Chondrocyte (in vitro differentiated cells): ENCODE measurements around the gene STIM2. TPM values are rescaled to one million over a fixed set of nuclear protein-coding genes. Genes with fewer than 3 reads are reported as not detected.
"Not testable (repeated sequence)": the region's sequence is repeated elsewhere in the genome, so short reads cannot be mapped to it uniquely, and the experiment has no call there.

ENCODE experiments used
- DNase-seq: peaks from one replicate; pipeline ENCODE4 v3.0.0; 2021; ENCODE audit warnings: mixed read lengths, low spot score
- H3K27ac Mint-ChIP-seq: one replicate; pipeline ENCODE4 v1.8.0; 2021; ENCODE audit warnings: mild to moderate bottlenecking, moderate library complexity, mixed read lengths; ENCODE audit not compliant: unreplicated experiment
- H3K27me3 Mint-ChIP-seq: 2 replicates; pipeline ENCODE4 v1.8.0; 2021; ENCODE audit warnings: low read depth, mixed read lengths
- H3K36me3 Mint-ChIP-seq: 2 replicates; pipeline ENCODE4 v1.8.0; 2021; ENCODE audit warnings: low read depth, mixed read lengths
- H3K4me1 Mint-ChIP-seq: 2 replicates; pipeline ENCODE4 v1.8.0; 2021; ENCODE audit warnings: low read depth, mild to moderate bottlenecking, mixed read lengths
- H3K4me3 Mint-ChIP-seq: one replicate; pipeline ENCODE4 v1.8.0; 2021; ENCODE audit warnings: mild to moderate bottlenecking, moderate library complexity, mixed read lengths; ENCODE audit not compliant: unreplicated experiment
- H3K9me3 Mint-ChIP-seq: 2 replicates; pipeline ENCODE4 v1.8.0; 2021; ENCODE audit warnings: low read depth, mixed read lengths
- total RNA-seq: library from RNA; stranded (reverse); gene quantifications from 3 replicates; pipeline ENCODE4 v1.2.1, GENCODE V29; 2021
- TF ChIP-seq, protein P1 (sequence below): fragments of 200-600 bp; sonication (generic); IDR thresholded peaks from 2 replicates; pipeline ENCODE4 v1.5.0; 2021; ENCODE audit warnings: antibody characterized with exemption, mild to moderate bottlenecking, moderate library complexity

Gene STIM2
- total RNA-seq, 1 donor from 2014 or later: 13.5 TPM

DNA sequence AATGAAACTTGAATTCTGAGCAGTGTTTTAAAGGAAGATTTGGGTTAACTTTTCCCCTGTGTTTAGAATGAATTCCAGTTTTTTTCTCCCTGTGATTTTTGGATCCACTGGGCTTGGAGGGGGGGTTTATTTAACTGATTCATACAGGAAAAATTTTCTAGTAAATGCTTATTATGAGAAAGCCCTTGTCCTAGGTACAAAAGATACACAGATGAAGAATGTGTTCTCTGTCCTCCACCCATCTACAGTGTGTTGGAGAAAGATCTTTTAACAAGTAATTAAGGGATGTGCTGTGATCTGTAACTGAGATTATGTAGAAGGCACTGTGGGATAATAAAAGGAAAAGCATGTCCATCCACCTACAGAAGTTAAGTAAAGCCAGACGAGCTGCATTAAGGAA lies 103.9 kb downstream of the STIM2 start:
- TF ChIP-seq, protein P1, sequence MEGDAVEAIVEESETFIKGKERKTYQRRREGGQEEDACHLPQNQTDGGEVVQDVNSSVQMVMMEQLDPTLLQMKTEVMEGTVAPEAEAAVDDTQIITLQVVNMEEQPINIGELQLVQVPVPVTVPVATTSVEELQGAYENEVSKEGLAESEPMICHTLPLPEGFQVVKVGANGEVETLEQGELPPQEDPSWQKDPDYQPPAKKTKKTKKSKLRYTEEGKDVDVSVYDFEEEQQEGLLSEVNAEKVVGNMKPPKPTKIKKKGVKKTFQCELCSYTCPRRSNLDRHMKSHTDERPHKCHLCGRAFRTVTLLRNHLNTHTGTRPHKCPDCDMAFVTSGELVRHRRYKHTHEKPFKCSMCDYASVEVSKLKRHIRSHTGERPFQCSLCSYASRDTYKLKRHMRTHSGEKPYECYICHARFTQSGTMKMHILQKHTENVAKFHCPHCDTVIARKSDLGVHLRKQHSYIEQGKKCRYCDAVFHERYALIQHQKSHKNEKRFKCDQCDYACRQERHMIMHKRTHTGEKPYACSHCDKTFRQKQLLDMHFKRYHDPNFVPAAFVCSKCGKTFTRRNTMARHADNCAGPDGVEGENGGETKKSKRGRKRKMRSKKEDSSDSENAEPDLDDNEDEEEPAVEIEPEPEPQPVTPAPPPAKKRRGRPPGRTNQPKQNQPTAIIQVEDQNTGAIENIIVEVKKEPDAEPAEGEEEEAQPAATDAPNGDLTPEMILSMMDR: no peak
- H3K27ac Mint-ChIP-seq: no peak overlapping the region
- no peaks in the 10 kb centered on the region for H3K27me3 Mint-ChIP-seq
- H3K36me3 Mint-ChIP-seq: no peaks in the 10 kb centered on the region
- DNase-seq: no peak
- no peaks in the 10 kb centered on the region for H3K9me3 Mint-ChIP-seq
- no peak overlapping the region for H3K4me3 Mint-ChIP-seq
- H3K4me1 Mint-ChIP-seq: peaks cover 28% of the 10 kb centered on the region

DNA sequence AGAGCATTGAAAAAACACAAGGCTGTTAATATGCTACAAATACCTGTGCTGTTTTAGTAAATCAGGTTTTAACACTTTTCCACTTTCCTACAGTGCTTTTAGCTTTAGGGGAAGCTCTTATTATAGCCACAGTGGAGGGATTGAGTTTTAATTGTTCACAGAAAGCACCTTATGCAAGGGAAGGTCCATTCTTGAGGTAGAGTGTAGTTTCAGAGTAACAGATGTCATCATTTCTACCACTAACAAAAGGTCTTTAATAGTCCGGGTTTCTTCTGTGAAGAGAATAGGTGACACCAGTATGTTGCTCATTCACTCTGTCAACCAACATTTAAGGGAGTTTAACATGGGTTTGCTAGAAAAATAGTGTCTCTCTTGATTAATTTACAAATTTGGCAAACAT lies 104.4 kb downstream of the STIM2 start:
- Mint-ChIP-seq H3K4me1 (peaks cover 28% of the 10 kb centered on the region), H3K27ac (no peak overlapping the region), H3K27me3 (no peaks in the 10 kb centered on the region), H3K4me3 (no peak overlapping the region), H3K9me3 (no peaks in the 10 kb centered on the region), H3K36me3 (no peaks in the 10 kb centered on the region)
- DNase-seq: no peak
- TF ChIP-seq, protein P1: no peak

DNA sequence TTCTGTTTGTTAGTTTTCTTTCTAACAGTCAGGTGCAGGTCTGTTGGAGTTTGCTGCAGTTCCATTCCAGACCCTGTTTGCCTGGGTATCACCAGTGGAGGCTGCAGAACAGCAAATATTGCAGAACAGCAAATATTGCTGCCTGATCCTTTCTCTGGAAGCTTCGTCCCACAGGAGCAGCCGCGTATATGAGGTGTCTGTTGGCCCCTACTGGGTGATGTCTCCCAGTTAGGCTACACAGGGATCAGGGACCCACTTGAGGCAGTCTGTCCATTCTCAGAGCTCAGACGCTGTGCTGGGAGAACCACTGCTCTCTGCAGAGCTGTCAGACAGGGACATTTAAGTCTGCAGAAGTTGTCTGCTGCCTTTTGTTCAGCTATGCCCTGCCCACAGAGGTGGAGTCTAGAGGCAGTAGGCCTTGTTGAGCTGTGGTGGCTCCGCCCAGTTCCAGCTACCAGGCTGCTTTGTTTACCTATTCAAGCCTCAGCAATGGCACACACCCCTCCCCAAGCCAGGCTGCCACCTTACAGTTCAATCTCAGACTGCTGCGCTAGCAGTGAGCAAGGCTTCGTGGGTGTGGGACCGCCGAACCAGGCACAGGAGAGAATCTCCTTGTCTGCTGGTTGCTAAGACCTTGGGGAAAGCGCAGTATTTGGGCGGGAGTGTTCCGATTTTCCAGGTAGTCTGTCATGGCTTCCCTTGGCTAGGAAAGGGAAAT lies 115.0 kb downstream of the STIM2 start:
- H3K27ac Mint-ChIP-seq, H3K27me3 Mint-ChIP-seq, H3K36me3 Mint-ChIP-seq: not testable (repeated sequence)

DNA sequence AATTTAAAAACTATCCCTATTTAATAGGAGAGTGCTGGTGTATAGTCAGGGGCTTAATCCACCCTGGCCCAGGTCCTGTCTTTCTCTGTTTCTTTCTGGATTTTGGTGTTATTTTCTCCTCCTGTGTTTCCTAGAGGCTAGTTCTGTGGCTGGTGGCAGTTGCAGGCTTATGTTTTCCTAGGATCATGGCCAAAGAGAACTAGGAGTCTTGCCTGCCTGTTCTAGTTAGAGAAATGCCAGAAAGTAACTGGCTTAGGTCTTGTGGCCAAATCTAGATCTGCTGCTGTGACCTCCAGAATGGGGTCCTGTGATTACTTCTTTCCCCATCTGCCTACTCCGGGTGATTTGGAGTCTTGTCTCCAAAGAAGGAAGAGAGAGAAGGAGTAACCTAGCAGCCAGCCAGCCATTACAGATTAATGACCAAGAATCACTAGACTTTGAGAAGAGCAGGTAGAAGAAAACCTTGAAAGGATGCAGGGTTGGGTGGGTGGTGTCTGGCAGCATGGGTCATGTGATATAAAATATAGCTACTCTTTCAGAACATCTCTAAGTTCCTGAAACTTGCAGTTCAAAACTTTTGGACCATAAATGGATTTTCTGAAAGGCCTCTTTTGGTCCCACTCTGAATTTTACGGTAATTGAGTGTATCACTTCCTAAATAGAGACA lies 117.9 kb downstream of the STIM2 start:
- no peak for DNase-seq
- TF ChIP-seq, protein P1: no peak
- H3K36me3 Mint-ChIP-seq: peaks cover 2% of the 10 kb centered on the region
- H3K9me3 Mint-ChIP-seq: peaks cover 2% of the 10 kb centered on the region
- H3K4me3 Mint-ChIP-seq: no peak overlapping the region
- H3K27me3 Mint-ChIP-seq: no peaks in the 10 kb centered on the region
- H3K27ac Mint-ChIP-seq: peak overlapping the region; percentile 8
- H3K4me1 Mint-ChIP-seq: peaks cover 4% of the 10 kb centered on the region

More for the DNA sequence above, 115.0 kb downstream of the STIM2 start:
- H3K9me3 Mint-ChIP-seq, H3K4me3 Mint-ChIP-seq: not testable (repeated sequence)
- H3K4me1 Mint-ChIP-seq: peaks cover 11% of the 10 kb centered on the region
- DNase-seq: peak; percentile 68

DNA sequence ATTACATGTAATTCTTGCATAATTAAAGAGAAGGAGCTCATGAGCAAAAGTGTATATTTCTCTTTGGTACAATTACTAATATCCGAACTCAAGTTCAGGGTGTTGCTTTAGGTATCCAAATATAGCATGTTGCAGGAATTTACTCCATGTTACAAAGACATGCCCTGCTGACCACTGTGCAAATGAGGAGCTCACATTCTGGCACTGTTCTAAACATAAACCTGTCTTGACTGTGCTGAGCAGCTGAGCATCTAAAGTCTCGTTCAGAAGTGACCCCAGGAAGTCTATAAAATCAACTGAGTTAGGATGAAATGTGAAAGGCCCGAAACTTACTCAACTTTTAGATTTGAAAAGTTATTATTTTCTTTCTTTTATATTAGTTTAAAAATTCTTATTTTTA lies 124.3 kb downstream of the STIM2 start:
- TF ChIP-seq, protein P1: no peak
- peaks cover 6% of the 10 kb centered on the region for H3K4me1 Mint-ChIP-seq
- no peaks in the 10 kb centered on the region for H3K36me3 Mint-ChIP-seq
- H3K9me3 Mint-ChIP-seq: no peaks in the 10 kb centered on the region
- DNase-seq: no peak
- no peak overlapping the region for H3K4me3 Mint-ChIP-seq
- H3K27ac Mint-ChIP-seq: no peak overlapping the region
- H3K27me3 Mint-ChIP-seq: no peaks in the 10 kb centered on the region

DNA sequence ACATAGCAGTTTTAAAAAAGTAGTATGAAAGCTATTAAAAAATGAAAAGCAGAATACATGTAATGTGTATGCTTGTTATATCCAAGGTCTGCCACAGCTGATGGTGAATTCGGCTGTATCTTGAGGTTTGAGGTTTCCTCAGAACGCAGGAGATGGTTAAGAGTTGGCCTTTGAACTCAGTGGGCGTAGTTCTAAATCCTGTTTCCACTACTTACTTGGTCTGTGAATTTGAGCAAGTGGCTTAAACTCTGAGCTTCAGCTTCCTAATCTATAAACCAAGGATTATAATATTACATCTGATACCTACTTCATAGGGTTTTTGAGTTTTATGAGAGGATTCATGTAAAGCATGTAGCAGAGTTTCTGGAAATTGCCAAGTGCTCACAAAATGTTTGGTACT lies 125.2 kb downstream of the STIM2 start:
- peaks cover 2% of the 10 kb centered on the region for H3K9me3 Mint-ChIP-seq
- no peaks in the 10 kb centered on the region for H3K36me3 Mint-ChIP-seq
- DNase-seq: no peak
- H3K27me3 Mint-ChIP-seq: no peaks in the 10 kb centered on the region
- H3K4me3 Mint-ChIP-seq: no peak overlapping the region
- TF ChIP-seq, protein P1: no peak
- H3K4me1 Mint-ChIP-seq: peaks cover 6% of the 10 kb centered on the region
- no peak overlapping the region for H3K27ac Mint-ChIP-seq
